ENCODE measurements around the gene ADO. TPM values are rescaled to one million over a fixed set of nuclear protein-coding genes. Genes with fewer than 3 reads are reported as not detected.
A peak's percentile ranks its signal among the peaks of the same experiment; 100 is the strongest.

ADO gene
- total RNA-seq, 2 donors from 2014 or later = 8.9 to 9.9 TPM

DNA sequence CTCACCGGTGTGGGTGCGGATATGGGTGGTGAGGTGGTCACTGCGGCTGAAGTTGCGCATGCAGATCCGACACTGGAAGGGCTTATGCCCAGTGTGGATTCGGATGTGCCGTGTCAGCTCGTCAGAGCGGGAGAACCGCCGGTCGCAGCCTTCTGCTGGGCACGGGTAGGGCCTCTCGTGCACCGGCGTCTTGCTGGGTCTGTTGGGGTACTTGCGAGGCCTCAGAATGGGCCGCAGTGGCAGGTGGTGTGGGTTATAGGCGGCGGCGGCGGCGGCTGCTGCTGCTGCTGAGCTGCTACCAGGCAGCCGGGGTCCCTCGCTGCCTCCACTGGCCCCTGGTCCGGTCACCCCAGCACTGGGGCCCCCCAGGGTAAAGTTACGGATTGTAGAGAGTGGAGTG is 8.9 kb downstream of the ADO start:
- Histone ChIP-seq H3K27ac (no peak overlapping the region), H3K27me3 (peaks cover 0 to 9% of the 10 kb centered on the region in 2 donors), H3K9me3 (no peaks in the 10 kb centered on the region), H3K4me3 (no peak overlapping the region), H3K4me1 (peaks cover 25% of the 10 kb centered on the region), H3K36me3 (replicated peaks in 1 of 2; ENCODE audit: insufficient read depth in 1 of 2, low read depth in 2 of 2) (no peaks in the 10 kb centered on the region)
- no peak for DNase-seq
- intact Hi-C loops (cut with DNase I) = loop anchor here (10.0 kb wide), 1 partner anchor 321 kb away; the partner anchor contains the start of gene NRBF2
- WGBS, 2 donors = 76 to 82% methylated on average over 9 to 27 of the region's 27 CpGs
- no peak for ATAC-seq
- no peak for TF ChIP-seq CTCF (IDR thresholded peaks at IDR 0.05)
- no peak for TF ChIP-seq POLR2A (IDR thresholded peaks at IDR 0.05)

GRCh38 chr10:62813981-62814380 is 9.5 kb downstream of the ADO start:
- H3K27me3 ChIP-seq = peaks cover 0 to 14% of the 10 kb centered on the region in 2 donors
- peaks cover 27% of the 10 kb centered on the region for H3K4me1 ChIP-seq
- no peak overlapping the region for H3K4me3 ChIP-seq
- no peak for DNase-seq
- ATAC-seq = no peak
- intact Hi-C loops (cut with DNase I) = loop anchor here (10.0 kb wide), 1 partner anchor 321 kb away; the partner anchor contains the start of gene NRBF2
- no peak overlapping the region for H3K27ac ChIP-seq
- TF ChIP-seq POLR2A (IDR thresholded peaks at IDR 0.05) (no peak), CTCF (IDR thresholded peaks at IDR 0.05) (no peak)
- WGBS, 2 donors = 78% methylated on average over 5 of the region's 5 CpGs
- H3K36me3 ChIP-seq (replicated peaks in 1 of 2; ENCODE audit: insufficient read depth in 1 of 2, low read depth in 2 of 2) = no peaks in the 10 kb centered on the region
- no peaks in the 10 kb centered on the region for H3K9me3 ChIP-seq

GRCh38 chr10:62814756-62815380 is 10.3 kb downstream of the ADO start:
- peaks cover 30% of the 10 kb centered on the region for H3K4me1 ChIP-seq
- no peak overlapping the region for H3K27ac ChIP-seq
- ATAC-seq (no peak), DNase-seq (peak in 1 of 4 donors; percentile 6)
- no peaks in the 10 kb centered on the region for H3K9me3 ChIP-seq
- intact Hi-C loops (cut with DNase I) = loop anchor here (10.0 kb wide), 1 partner anchor 320 kb away; the partner anchor contains the start of gene NRBF2
- no peaks in the 10 kb centered on the region for H3K36me3 ChIP-seq (replicated peaks in 1 of 2; ENCODE audit: insufficient read depth in 1 of 2, low read depth in 2 of 2)
- 3 to 4% methylated on average over 28 to 45 of the region's 54 CpGs for WGBS, 2 donors
- peaks cover 0 to 21% of the 10 kb centered on the region in 2 donors for H3K27me3 ChIP-seq
- no peak for TF ChIP-seq POLR2A (IDR thresholded peaks at IDR 0.05)
- TF ChIP-seq CTCF (IDR thresholded peaks at IDR 0.05) = no peak
- H3K4me3 ChIP-seq = no peak overlapping the region

GRCh38 chr10:62815381-62816075 is 11.0 kb downstream of the ADO start:
- TF ChIP-seq CTCF (IDR thresholded peaks at IDR 0.05) = no peak
- no peak for TF ChIP-seq POLR2A (IDR thresholded peaks at IDR 0.05)
- Histone ChIP-seq H3K9me3 (no peaks in the 10 kb centered on the region), H3K4me1 (peaks cover 30% of the 10 kb centered on the region), H3K27ac (peak overlapping the region in 1 of 4 donors; percentile 95), H3K36me3 (replicated peaks in 1 of 2; ENCODE audit: insufficient read depth in 1 of 2, low read depth in 2 of 2) (no peaks in the 10 kb centered on the region), H3K4me3 (no peak overlapping the region), H3K27me3 (peaks cover 0 to 21% of the 10 kb centered on the region in 2 donors)
- DNase-seq = peak in 2 of 4 donors; percentile 8 to 20
- ATAC-seq = no peak
- intact Hi-C loops (cut with DNase I) = loop anchor here (10.0 kb wide), 1 partner anchor 319 kb away; the partner anchor contains the start of gene NRBF2
- 1 to 3% methylated on average over 14 to 59 of the region's 60 CpGs for WGBS, 2 donors

Data from body of pancreas (tissue), 4 donors.